Activated T-helper 17 cell treated with anti-CD3 and anti-CD28 coated beads, Interleukin-2, amount 50 U/mL, for 72 hours (primary cell): Measurements from ENCODE around the gene HOTAIR. TPM values are rescaled to one million over a fixed set of nuclear protein-coding genes. Genes with fewer than 3 reads are reported as not detected.

Source experiments
- ATAC-seq: fragments of 150-1000 bp; cut with Tn5 transposase; replicated peaks from 2 replicates; pipeline ENCODE4 v1.10.0; 2021; ENCODE audit warnings: mild to moderate bottlenecking, moderate library complexity
- H3K27ac Mint-ChIP-seq: one replicate; pipeline ENCODE4 v1.8.0; 2022; ENCODE audit warnings: mixed read lengths
- H3K27me3 Mint-ChIP-seq: one replicate; pipeline ENCODE4 v1.8.0; 2022; ENCODE audit warnings: mixed read lengths
- H3K36me3 Mint-ChIP-seq: one replicate; pipeline ENCODE4 v1.8.0; 2022; ENCODE audit warnings: low read depth, mild to moderate bottlenecking, mixed read lengths
- H3K4me1 Mint-ChIP-seq: one replicate; pipeline ENCODE4 v1.8.0; 2022; ENCODE audit warnings: mixed read lengths
- H3K4me3 Mint-ChIP-seq: one replicate; pipeline ENCODE4 v1.8.0; 2022; ENCODE audit warnings: mild to moderate bottlenecking, mixed read lengths
- H3K9me3 Mint-ChIP-seq: one replicate; pipeline ENCODE4 v1.8.0; 2022; ENCODE audit warnings: mixed read lengths
- total RNA-seq, 2 donors: library from RNA; stranded (reverse); gene quantifications; one replicate each; pipeline ENCODE4 v1.2.3, GENCODE V29; 2022

The HOTAIR gene
- total RNA-seq, 2 donors from 2014 or later: not detected

DNA sequence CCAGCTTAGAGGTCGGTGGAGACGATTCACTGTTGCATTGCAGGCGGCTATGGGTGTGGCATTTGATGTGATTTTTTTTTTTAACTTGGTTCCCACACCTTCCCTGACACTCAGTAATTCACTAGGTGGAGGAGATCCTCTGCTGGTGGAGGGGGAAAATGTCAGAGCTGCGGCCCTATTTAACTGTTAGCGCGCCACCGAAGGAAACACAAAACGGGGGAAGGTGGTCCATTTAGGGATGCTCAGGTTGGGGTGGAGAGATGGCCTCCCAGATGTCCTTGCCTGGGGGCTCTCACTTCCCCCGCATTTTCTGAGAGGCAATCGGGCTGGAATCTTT, 24.3 kb downstream of the HOTAIR start:
- Mint-ChIP-seq H3K36me3 (no peaks in the 10 kb centered on the region), H3K9me3 (no peaks in the 10 kb centered on the region), H3K27ac (no peak overlapping the region), H3K4me1 (no peaks in the 10 kb centered on the region), H3K4me3 (no peak overlapping the region), H3K27me3 (peaks cover 80% of the 10 kb centered on the region)
- ATAC-seq: no peak

- no peaks in the 10 kb centered on the region for H3K9me3 Mint-ChIP-seq
- H3K4me3 Mint-ChIP-seq: no peak overlapping the region
- H3K27me3 Mint-ChIP-seq: peaks cover 86% of the 10 kb centered on the region
- H3K36me3 Mint-ChIP-seq: no peaks in the 10 kb centered on the region
- no peak for ATAC-seq
- no peak overlapping the region for H3K27ac Mint-ChIP-seq
- no peaks in the 10 kb centered on the region for H3K4me1 Mint-ChIP-seq
Measured at GRCh38 chr12:53949631-53950436, 24.9 kb downstream of the HOTAIR start.

DNA sequence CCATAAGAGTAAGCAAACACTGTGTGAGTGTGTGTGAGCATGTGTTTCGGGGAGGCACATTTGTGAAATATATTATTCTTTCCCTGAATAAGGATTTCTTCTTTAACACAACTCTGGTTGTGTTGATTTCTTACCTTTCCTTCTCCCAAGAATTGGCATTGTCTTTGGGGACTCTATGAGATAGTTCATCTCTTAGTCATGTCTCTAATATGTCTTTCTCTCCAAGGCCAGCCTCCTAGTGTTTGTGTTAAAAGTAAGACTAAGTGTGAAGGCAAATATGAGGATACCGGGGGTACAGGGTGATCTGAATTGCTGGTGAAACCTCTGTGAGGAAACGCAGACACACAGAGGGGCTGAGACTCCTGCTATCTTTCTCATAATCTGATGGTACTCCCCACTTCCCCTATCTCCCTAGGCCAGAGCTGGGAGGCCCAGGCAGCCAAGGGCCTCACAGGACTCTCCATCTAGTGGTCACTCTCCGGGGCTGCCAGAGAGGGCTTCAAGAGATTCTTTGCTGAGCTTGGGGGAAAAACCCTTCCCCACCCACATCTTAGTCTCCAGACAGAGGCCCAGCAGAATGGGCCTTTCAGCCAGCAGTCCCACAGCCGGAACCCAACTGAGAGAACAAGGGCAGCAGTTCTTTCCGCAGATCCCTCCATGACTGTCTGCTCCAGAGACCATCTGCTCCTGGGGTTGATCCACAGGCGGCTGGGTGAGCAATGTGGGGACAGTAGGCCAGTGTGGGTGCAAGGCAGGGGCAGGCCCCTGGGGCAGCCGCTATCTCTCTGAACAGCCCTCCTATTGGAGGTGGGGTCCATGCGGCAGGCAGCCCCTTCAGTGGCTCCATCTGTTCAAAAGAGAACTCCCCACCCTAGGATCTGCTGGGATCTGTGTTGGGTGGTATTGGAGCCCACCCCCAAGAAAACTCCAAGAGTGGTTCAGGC, 25.8 kb downstream of the HOTAIR start:
- ATAC-seq: no peak
- Mint-ChIP-seq H3K9me3 (no peaks in the 10 kb centered on the region), H3K4me3 (no peak overlapping the region), H3K4me1 (no peaks in the 10 kb centered on the region), H3K27ac (no peak overlapping the region), H3K27me3 (peaks cover 87% of the 10 kb centered on the region), H3K36me3 (no peaks in the 10 kb centered on the region)

- Mint-ChIP-seq H3K9me3 (no peaks in the 10 kb centered on the region), H3K36me3 (no peaks in the 10 kb centered on the region), H3K4me3 (no peak overlapping the region), H3K4me1 (no peaks in the 10 kb centered on the region), H3K27ac (no peak overlapping the region), H3K27me3 (peaks cover 87% of the 10 kb centered on the region)
- no peak for ATAC-seq
Measured at GRCh38 chr12:53947743-53948142, 27.0 kb downstream of the HOTAIR start.

DNA sequence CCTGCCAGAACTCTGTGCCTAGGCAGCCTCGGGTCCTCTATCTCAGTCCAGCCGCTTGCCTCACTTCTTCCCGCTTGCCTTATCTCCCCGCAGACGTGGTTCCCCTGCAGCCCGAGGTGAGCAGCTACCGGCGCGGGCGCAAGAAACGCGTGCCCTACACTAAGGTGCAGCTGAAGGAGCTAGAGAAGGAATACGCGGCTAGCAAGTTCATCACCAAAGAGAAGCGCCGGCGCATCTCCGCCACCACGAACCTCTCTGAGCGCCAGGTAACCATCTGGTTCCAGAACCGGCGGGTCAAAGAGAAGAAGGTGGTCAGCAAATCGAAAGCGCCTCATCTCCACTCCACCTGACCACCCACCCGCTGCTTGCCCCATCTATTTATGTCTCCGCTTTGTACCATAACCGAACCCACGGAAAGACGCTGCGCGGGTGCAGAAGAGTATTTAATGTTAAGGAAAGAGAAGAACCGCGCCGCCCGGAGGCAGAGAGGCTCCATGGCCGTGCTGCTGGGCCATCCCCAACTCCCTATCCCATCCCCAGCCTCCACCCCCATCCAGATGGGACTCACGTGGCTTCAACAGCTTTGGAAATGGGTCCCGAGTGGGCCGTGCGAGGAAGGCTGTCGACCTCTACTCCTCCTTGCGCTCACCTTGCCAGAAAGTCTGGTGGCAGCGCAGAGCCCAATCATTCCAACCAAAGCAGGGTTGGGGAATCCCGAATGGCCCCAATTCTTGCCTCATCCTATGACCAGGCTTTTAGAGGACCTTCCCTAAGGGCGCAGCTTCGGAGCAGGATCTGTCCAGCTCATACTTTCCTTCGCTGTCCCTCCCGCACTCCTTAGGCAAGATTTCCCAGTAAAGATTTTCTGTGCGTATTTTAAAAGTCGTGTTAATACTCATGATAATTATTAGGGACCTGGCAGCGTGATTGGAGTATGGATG, 29.6 kb downstream of the HOTAIR start:
- Mint-ChIP-seq H3K9me3 (no peaks in the 10 kb centered on the region), H3K27me3 (peaks cover 84% of the 10 kb centered on the region), H3K36me3 (no peaks in the 10 kb centered on the region), H3K27ac (no peak overlapping the region), H3K4me3 (no peak overlapping the region), H3K4me1 (no peaks in the 10 kb centered on the region)
- ATAC-seq: no peak

DNA sequence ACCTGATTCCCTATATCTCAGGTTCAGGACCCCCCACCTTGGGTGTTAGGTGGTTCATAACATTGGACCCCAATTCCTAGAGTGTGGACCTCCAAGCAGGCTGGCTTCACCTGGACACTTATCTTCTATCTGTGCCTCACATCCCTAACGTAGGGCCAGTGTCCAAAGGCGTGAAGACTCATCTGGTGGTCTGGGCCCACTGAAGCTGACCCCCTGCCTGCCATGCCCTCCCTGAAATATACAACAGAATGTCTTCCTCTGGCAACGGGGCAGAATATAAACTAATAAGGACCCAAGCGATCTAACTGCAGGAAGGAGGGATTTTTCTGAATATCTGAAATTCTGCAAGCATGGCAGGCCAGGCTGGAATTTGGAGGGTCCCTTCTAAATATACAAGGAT, 30.5 kb downstream of the HOTAIR start:
- Mint-ChIP-seq H3K9me3 (no peaks in the 10 kb centered on the region), H3K4me1 (no peaks in the 10 kb centered on the region)

DNA sequence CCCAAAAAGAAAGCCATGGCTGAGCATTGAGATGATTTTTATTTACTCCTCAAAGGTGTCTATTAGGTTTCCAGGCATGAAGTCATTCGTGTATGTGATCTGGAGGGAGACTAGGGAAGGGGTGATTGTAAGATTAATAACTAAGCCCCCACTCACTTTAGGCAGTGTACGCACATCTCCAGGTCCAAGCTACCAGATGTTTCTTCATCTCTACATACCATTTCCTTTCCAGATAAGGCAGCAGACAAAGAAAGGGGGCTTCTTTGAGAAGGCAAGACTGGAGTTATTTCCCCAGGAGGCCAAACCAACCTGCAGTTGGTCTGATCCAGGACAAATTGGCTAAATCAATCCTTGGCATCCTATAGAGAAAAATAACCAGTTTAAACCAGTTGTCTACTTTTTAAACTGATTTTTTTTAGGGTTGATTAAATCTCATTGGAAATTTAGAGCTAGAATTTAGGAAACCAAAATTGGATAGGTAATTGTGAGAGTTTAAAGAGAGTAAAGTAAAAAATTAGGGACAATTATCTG, 32.2 kb downstream of the HOTAIR start:
- H3K36me3 Mint-ChIP-seq: no peaks in the 10 kb centered on the region
- no peaks in the 10 kb centered on the region for H3K9me3 Mint-ChIP-seq
- H3K4me1 Mint-ChIP-seq: no peaks in the 10 kb centered on the region
- H3K27me3 Mint-ChIP-seq: peaks cover 77% of the 10 kb centered on the region
- no peak overlapping the region for H3K27ac Mint-ChIP-seq
- no peak for ATAC-seq
- no peak overlapping the region for H3K4me3 Mint-ChIP-seq

More for the DNA sequence above, 30.5 kb downstream of the HOTAIR start:
- no peak for ATAC-seq
- H3K27ac Mint-ChIP-seq: no peak overlapping the region
- no peak overlapping the region for H3K4me3 Mint-ChIP-seq
- peaks cover 81% of the 10 kb centered on the region for H3K27me3 Mint-ChIP-seq
- H3K36me3 Mint-ChIP-seq: no peaks in the 10 kb centered on the region

DNA sequence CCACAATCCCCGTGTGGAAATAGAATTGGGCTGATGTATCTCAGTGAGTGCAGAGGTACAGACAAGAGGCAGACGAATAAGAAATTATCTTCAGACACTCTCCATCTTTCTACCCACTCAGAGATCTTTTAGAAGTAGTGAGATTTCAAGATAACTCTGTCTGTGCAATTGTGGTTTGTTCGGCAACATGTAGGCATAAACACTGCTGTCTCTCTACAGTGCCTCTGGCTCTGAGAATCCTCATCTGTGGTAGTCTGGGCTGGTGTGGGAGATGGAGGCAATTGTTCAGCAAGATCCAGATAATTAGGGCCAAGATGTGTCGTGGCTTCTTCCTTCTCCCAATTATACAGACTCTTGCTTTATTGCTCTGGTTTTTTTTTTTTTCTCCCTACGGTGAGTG, 33.0 kb downstream of the HOTAIR start:
- H3K9me3 Mint-ChIP-seq: no peaks in the 10 kb centered on the region
- no peak for ATAC-seq
- H3K27me3 Mint-ChIP-seq: peaks cover 77% of the 10 kb centered on the region
- no peak overlapping the region for H3K27ac Mint-ChIP-seq
- H3K4me1 Mint-ChIP-seq: no peaks in the 10 kb centered on the region
- H3K4me3 Mint-ChIP-seq: no peak overlapping the region
- H3K36me3 Mint-ChIP-seq: no peaks in the 10 kb centered on the region

- Mint-ChIP-seq H3K9me3 (no peaks in the 10 kb centered on the region), H3K27me3 (peaks cover 77% of the 10 kb centered on the region), H3K36me3 (no peaks in the 10 kb centered on the region), H3K4me1 (no peaks in the 10 kb centered on the region), H3K4me3 (no peak overlapping the region), H3K27ac (no peak overlapping the region)
- no peak for ATAC-seq
Measured at GRCh38 chr12:53941187-53941586, 33.6 kb downstream of the HOTAIR start.

- H3K27me3 Mint-ChIP-seq: peaks cover 77% of the 10 kb centered on the region
- no peak overlapping the region for H3K4me3 Mint-ChIP-seq
- H3K9me3 Mint-ChIP-seq: no peaks in the 10 kb centered on the region
- no peak for ATAC-seq
- H3K36me3 Mint-ChIP-seq: no peaks in the 10 kb centered on the region
- no peak overlapping the region for H3K27ac Mint-ChIP-seq
- H3K4me1 Mint-ChIP-seq: no peaks in the 10 kb centered on the region
Measured at GRCh38 chr12:53940443-53941014, 34.2 kb downstream of the HOTAIR start.

DNA sequence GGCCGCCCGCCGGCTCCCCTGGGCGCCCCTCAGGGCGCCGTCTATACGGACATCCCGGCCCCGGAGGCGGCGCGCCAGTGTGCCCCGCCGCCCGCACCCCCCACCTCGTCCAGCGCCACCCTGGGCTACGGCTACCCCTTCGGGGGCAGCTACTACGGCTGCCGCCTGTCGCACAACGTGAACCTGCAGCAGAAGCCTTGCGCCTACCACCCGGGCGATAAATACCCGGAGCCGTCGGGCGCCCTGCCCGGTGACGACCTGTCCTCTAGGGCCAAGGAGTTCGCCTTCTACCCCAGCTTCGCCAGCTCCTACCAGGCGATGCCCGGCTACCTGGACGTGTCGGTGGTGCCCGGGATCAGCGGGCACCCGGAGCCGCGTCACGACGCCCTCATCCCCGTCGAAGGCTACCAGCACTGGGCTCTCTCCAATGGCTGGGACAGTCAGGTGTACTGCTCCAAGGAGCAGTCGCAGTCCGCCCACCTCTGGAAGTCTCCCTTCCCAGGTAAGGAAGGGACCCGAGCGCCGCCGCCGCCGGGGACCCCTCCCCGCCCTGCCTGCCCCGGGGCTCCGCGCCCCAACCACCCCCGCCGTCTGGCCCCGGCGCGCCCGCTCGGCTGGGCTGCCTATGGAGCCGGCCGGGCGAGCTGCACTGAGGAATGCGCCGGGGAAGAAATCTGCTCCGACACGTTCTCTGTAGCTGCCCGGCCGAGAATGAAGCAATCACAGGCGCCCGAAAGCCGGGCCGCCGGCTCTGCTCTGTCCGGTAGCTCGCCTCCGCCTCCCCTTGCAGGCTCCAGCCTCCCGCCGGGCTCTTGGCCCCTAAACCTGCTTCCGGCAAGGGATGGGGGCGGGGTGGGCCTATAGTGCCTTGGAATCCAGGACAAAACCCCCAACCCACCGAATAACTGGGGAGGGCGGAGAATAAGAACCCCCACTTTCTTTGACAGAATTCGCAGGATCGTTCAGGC, 35.3 kb downstream of the HOTAIR start:
- no peaks in the 10 kb centered on the region for H3K4me1 Mint-ChIP-seq
- H3K9me3 Mint-ChIP-seq: no peaks in the 10 kb centered on the region
- no peak for ATAC-seq
- no peak overlapping the region for H3K4me3 Mint-ChIP-seq
- no peak overlapping the region for H3K27ac Mint-ChIP-seq
- H3K36me3 Mint-ChIP-seq: no peaks in the 10 kb centered on the region
- H3K27me3 Mint-ChIP-seq: peaks cover 80% of the 10 kb centered on the region

DNA sequence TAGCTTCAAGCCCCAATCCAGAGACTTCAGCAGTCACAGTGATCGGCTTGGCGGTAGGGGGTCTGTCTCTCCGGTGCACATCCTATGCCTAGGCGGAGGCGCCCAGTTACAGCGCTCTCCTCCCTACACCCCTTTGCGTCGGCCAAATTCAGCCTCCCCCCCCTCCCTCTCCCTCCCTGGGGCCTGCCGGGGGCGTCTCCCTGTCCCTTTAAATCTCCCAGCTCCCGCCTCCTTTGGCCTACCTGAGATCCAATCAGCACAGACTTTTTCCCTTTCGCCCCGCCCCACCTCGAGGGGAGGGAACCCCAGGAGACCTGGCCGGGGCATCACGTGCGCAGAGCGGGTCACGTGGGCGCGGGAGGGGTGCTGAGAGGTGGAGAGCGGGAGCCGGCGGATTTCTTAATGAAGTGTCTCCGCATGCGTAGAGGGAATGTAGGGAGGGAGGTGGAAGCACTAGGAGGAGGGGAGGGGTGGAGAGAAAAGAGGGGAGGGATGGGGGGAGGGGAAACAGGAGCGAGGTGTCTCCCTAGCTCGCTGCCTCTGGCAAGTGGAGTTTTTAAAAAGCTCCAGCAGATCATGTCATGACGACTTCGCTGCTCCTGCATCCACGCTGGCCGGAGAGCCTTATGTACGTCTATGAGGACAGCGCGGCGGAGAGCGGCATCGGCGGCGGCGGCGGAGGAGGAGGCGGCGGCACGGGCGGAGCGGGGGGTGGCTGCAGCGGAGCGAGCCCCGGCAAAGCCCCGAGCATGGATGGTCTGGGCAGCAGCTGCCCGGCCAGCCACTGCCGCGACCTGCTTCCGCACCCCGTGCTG, 36.2 kb downstream of the HOTAIR start, which contains the start of gene HOXC13:
Gene HOXC13, plus strand, starts transcription at position 506 of the 815 bp plus-strand sequence. Its CDS starts 76 bp downstream, at position 582.
- Mint-ChIP-seq H3K27ac (no peak within 1 kb of the TSS), H3K4me1 (no peaks in the 10 kb centered on the region), H3K36me3 (no peaks in the 10 kb centered on the region), H3K27me3 (peaks cover 80% of the 10 kb centered on the region), H3K4me3 (no peak within 1 kb of the TSS), H3K9me3 (no peaks in the 10 kb centered on the region)
- ATAC-seq: no peak
